ENCODE results near the gene CTNNA3.

CTNNA3 gene

GRCh38 chr10:66982053-66982420 is 714.0 kb downstream of the CTNNA3 start:
- no peak overlapping the region for H3K4me3 ChIP-seq (replicated peaks in 1 of 2; ENCODE audit: low read depth in 2 of 2, low read length in 2 of 2)
- no peak for DNase-seq (ENCODE audit: low read depth in 2 of 2)
- TF ChIP-seq CTCF (IDR thresholded peaks at IDR 0.05; ENCODE audit: low read depth, low read length): no peak

- TF ChIP-seq CTCF (IDR thresholded peaks at IDR 0.05; ENCODE audit: low read depth, low read length): no peak
- H3K4me3 ChIP-seq (replicated peaks in 1 of 2; ENCODE audit: low read depth in 2 of 2, low read length in 2 of 2): no peak overlapping the region
- no peak for DNase-seq (ENCODE audit: low read depth in 2 of 2)
Measured at GRCh38 chr10:66981361-66982052, 714.5 kb downstream of the CTNNA3 start.

- DNase-seq (ENCODE audit: low read depth in 2 of 2): no peak
- H3K4me3 ChIP-seq (replicated peaks in 1 of 2; ENCODE audit: low read depth in 2 of 2, low read length in 2 of 2): no peak overlapping the region
- no peak for TF ChIP-seq CTCF (IDR thresholded peaks at IDR 0.05; ENCODE audit: low read depth, low read length)
Measured at GRCh38 chr10:66980246-66980815, 715.7 kb downstream of the CTNNA3 start.

GRCh38 chr10:66964946-66965345 is 731.0 kb downstream of the CTNNA3 start:
- TF ChIP-seq CTCF (IDR thresholded peaks at IDR 0.05; ENCODE audit: low read depth, low read length): no peak
- no peak for DNase-seq (ENCODE audit: low read depth in 2 of 2)
- no peak overlapping the region for H3K4me3 ChIP-seq (replicated peaks in 1 of 2; ENCODE audit: low read depth in 2 of 2, low read length in 2 of 2)

GRCh38 chr10:66958466-66958865 is 737.5 kb downstream of the CTNNA3 start:
- H3K4me3 ChIP-seq (replicated peaks in 1 of 2; ENCODE audit: low read depth in 2 of 2, low read length in 2 of 2): no peak overlapping the region
- TF ChIP-seq CTCF (IDR thresholded peaks at IDR 0.05; ENCODE audit: low read depth, low read length): no peak
- DNase-seq (ENCODE audit: low read depth in 2 of 2): no peak

GRCh38 chr10:66951896-66952295 is 744.1 kb downstream of the CTNNA3 start:
- TF ChIP-seq CTCF (IDR thresholded peaks at IDR 0.05; ENCODE audit: low read depth, low read length): no peak
- no peak for DNase-seq (ENCODE audit: low read depth in 2 of 2)
- H3K4me3 ChIP-seq (replicated peaks in 1 of 2; ENCODE audit: low read depth in 2 of 2, low read length in 2 of 2): no peak overlapping the region

DNA sequence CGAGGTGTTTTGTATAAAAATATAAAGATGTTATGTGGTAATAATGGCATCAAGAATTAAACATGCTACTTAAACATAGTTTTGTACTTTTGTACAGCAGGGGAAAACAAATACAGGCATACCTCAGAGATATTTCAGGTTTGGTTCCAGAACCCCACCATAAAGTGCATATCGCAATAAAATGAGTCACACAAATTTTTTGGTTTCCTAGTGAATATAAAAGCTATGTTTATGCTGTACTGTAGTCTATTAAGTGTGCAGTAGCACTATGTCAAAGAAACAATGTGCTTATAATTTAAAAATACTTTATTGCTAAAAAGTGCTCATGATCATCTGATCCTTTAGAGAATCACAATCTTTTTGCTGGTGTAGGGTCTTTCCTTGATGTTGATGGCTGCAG is 752.4 kb downstream of the CTNNA3 start:
- no peak for TF ChIP-seq CTCF (IDR thresholded peaks at IDR 0.05; ENCODE audit: low read depth, low read length)
- DNase-seq (ENCODE audit: low read depth in 2 of 2): no peak
- H3K4me3 ChIP-seq (replicated peaks in 1 of 2; ENCODE audit: low read depth in 2 of 2, low read length in 2 of 2): no peak overlapping the region
